NK-92 treated with Interleukin-12 subunit alpha and Interleukin-12 subunit beta, amount 100 ng/mL, for 24 hours (cell line): ENCODE measurements around the gene SURF6.

ENCODE experiments used
- DNase-seq: peaks from one replicate; lab custom pipeline; 2025; lab: John Stamatoyannopoulos, UW

SURF6 gene

GRCh38 chr9:133367778-133368177 is 31.8 kb upstream of the SURF6 start:
- no peak for DNase-seq

GRCh38 chr9:133367221-133367620 is 31.2 kb upstream of the SURF6 start:
- DNase-seq: no peak

- DNase-seq: no peak
Observed at GRCh38 chr9:133366435-133366834, 30.4 kb upstream of the SURF6 start.

GRCh38 chr9:133362359-133363044 is 26.5 kb upstream of the SURF6 start:
- DNase-seq: no peak

GRCh38 chr9:133361507-133362092 is 25.6 kb upstream of the SURF6 start:
- no peak for DNase-seq

- DNase-seq: no peak
Observed at GRCh38 chr9:133360400-133361393, 24.7 kb upstream of the SURF6 start.

GRCh38 chr9:133359399-133360175 is 23.6 kb upstream of the SURF6 start:
- DNase-seq: no peak

GRCh38 chr9:133357656-133358055 is 21.7 kb upstream of the SURF6 start:
- DNase-seq: no peak

- DNase-seq: peak; percentile 66
Observed at GRCh38 chr9:133356391-133357091, 20.6 kb upstream of the SURF6 start, which contains the start of the genes SURF1 and SURF2. TSS of gene SURF1 (minus strand) at chr9:133356487. CDS start at chr9:133356453, 34 bp downstream. TSS of gene SURF2 (plus strand) at chr9:133356550. CDS start at chr9:133356593, 43 bp downstream.

GRCh38 chr9:133355881-133356357 is 19.9 kb upstream of the SURF6 start:
- no peak for DNase-seq

- no peak for DNase-seq
Observed at GRCh38 chr9:133354766-133355165, 18.8 kb upstream of the SURF6 start.

- DNase-seq: no peak
Observed at GRCh38 chr9:133353548-133353947, 17.6 kb upstream of the SURF6 start.

GRCh38 chr9:133352635-133353340 is 16.8 kb upstream of the SURF6 start:
- DNase-seq: no peak

- no peak for DNase-seq
Observed at GRCh38 chr9:133351908-133352634, 16.1 kb upstream of the SURF6 start.

- no peak for DNase-seq
Observed at GRCh38 chr9:133351526-133351907, 15.5 kb upstream of the SURF6 start.

- DNase-seq: no peak
Observed at GRCh38 chr9:133349965-133350616, 14.1 kb upstream of the SURF6 start.

GRCh38 chr9:133348718-133349573 is 13.0 kb upstream of the SURF6 start:
- DNase-seq: no peak
